ENCODE data around the gene DMBX1. TPM values are rescaled to one million over a fixed set of nuclear protein-coding genes. Genes with fewer than 3 reads are reported as not detected.

The DMBX1 gene
- total and polyA plus RNA-seq, 10 donors, result not detected

GRCh38 chr1:46459315-46459714 lies 30.3 kb upstream of the DMBX1 start:
- intact Hi-C loops (cut with DNase I; ENCODE audit: low total_unique reads), result no loop called here
- Histone ChIP-seq H3K4me3 (no peak overlapping the region), H3K4me1 (no peaks in the 10 kb centered on the region), H3K27ac (no peak overlapping the region), H3K36me3 (no peaks in the 10 kb centered on the region), H3K9me3 (no peaks in the 10 kb centered on the region), H3K27me3 (replicated peaks in 1 of 7) (peaks cover 0 to 73% (median 0%) of the 10 kb centered on the region in 7 donors)
- WGBS, 5 donors, result 68 to 88% (median 74%) methylated on average over 8 of the region's 8 CpGs
- TF ChIP-seq CTCF (IDR thresholded peaks at IDR 0.05 in 8 of 11, conservative IDR thresholded peaks at IDR 0.05 in 3 of 11) (no peak), POLR2AphosphoS5 (IDR thresholded peaks at IDR 0.05) (no peak), POLR2A (IDR thresholded peaks at IDR 0.05) (no peak)
- no peak for DNase-seq

- DNase-seq, result no peak
- intact Hi-C loops (cut with DNase I; ENCODE audit: low total_unique reads), result no loop called here
- no peak overlapping the region for H3K4me3 ChIP-seq
- H3K36me3 ChIP-seq, result no peaks in the 10 kb centered on the region
- H3K4me1 ChIP-seq, result peaks cover 0 to 6% (median 3%) of the 10 kb centered on the region in 6 donors
- no peak overlapping the region for H3K27ac ChIP-seq
- peaks cover 0 to 69% (median 7%) of the 10 kb centered on the region in 7 donors for H3K27me3 ChIP-seq (replicated peaks in 1 of 7)
- TF ChIP-seq POLR2A (IDR thresholded peaks at IDR 0.05) (no peak), CTCF (IDR thresholded peaks at IDR 0.05 in 8 of 11, conservative IDR thresholded peaks at IDR 0.05 in 3 of 11) (no peak), POLR2AphosphoS5 (IDR thresholded peaks at IDR 0.05) (no peak)
- 54 to 63% (median 62%) methylated on average over 7 to 11 of the region's 11 CpGs for WGBS, 5 donors
- H3K9me3 ChIP-seq, result no peaks in the 10 kb centered on the region
These were observed 28.4 kb upstream of the DMBX1 start for GRCh38 chr1:46461017-46461808.

- Histone ChIP-seq H3K27me3 (replicated peaks in 1 of 7) (peaks cover 0 to 70% (median 14%) of the 10 kb centered on the region in 7 donors), H3K36me3 (no peaks in the 10 kb centered on the region), H3K4me3 (no peak overlapping the region), H3K9me3 (no peaks in the 10 kb centered on the region), H3K27ac (no peak overlapping the region), H3K4me1 (peaks cover 2 to 13% (median 10%) of the 10 kb centered on the region in 6 donors)
- TF ChIP-seq POLR2A (IDR thresholded peaks at IDR 0.05) (no peak), POLR2AphosphoS5 (IDR thresholded peaks at IDR 0.05) (no peak), CTCF (IDR thresholded peaks at IDR 0.05 in 8 of 11, conservative IDR thresholded peaks at IDR 0.05 in 3 of 11) (no peak)
- intact Hi-C loops (cut with DNase I; ENCODE audit: low total_unique reads), result no loop called here
- DNase-seq, result no peak
- 48 to 65% (median 56%) methylated on average over 5 of the region's 5 CpGs for WGBS, 5 donors
These were observed 27.7 kb upstream of the DMBX1 start for GRCh38 chr1:46461809-46462448.

- intact Hi-C loops (cut with DNase I; ENCODE audit: low total_unique reads), result no loop called here
- WGBS, 5 donors, result 64 to 70% (median 67%) methylated on average over 4 of the region's 4 CpGs
These were observed 25.6 kb upstream of the DMBX1 start for GRCh38 chr1:46464013-46464548.

More at GRCh38 chr1:46464013-46464548, 25.6 kb upstream of the DMBX1 start:
- TF ChIP-seq POLR2AphosphoS5 (IDR thresholded peaks at IDR 0.05), result no peak
- TF ChIP-seq POLR2A (IDR thresholded peaks at IDR 0.05), result no peak
- TF ChIP-seq CTCF (IDR thresholded peaks at IDR 0.05 in 8 of 11, conservative IDR thresholded peaks at IDR 0.05 in 3 of 11), result no peak
- Histone ChIP-seq H3K36me3 (no peaks in the 10 kb centered on the region), H3K27me3 (replicated peaks in 1 of 7) (peaks cover 0 to 79% (median 25%) of the 10 kb centered on the region in 7 donors), H3K4me1 (peaks cover 4 to 20% (median 15%) of the 10 kb centered on the region in 6 donors), H3K9me3 (no peaks in the 10 kb centered on the region), H3K27ac (no peak overlapping the region), H3K4me3 (no peak overlapping the region)
- DNase-seq, result no peak
